ENCODE results near the gene BCL7B.

Gene BCL7B

GRCh38 chr7:73487486-73487885, 70.0 kb downstream of the BCL7B start:
- DNase-seq = no peak
